HG03460 (cell line): Measurements from ENCODE around the gene MEP1A.
"Not testable (repeated sequence)": the region's sequence is repeated elsewhere in the genome, so short reads cannot be mapped to it uniquely, and the experiment has no call there.

Experiments used
- ATAC-seq: cut with Tn5 transposase; IDR thresholded peaks from one replicate; pipeline ENCODE4 v1.9.1; 2021; ENCODE audit not compliant: unreplicated experiment

The MEP1A gene

GRCh38 chr6:46774736-46775135 lies 18.5 kb upstream of the MEP1A start:
- ATAC-seq, result not testable (repeated sequence)

DNA sequence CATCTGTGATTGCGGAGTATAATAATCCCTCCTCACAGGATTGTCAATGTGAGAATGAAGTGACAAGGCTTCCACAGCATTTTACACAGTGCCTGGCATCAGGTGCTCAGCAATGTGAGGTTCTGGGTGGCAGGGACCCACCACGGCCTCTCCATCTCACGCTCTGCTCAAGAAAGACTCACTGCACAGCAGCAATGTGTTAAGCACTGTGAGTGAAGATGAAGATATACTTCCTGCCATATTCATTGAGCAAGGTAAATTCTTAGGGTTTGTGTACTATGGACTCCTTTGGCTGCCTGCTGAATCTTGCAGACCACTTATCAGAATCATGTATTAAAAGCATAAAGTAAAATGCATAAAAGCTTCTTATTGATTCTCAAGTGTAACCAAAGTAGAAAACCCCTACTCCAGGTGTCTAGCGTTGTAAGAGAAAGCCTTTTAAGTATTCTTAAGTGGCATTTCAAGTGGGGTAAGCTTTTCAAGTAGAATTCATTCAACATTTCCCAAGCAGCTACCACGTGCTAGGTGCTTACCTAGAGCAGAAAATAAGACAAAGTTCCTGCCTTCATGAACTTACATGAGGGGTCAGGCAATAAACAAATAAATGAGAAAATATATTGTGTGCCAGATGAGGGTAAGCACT lies 17.0 kb upstream of the MEP1A start:
- ATAC-seq, result no peak

GRCh38 chr6:46777476-46778346 lies 15.5 kb upstream of the MEP1A start:
- ATAC-seq, result no peak

GRCh38 chr6:46781478-46782378 lies 11.5 kb upstream of the MEP1A start:
- ATAC-seq, result no peak

DNA sequence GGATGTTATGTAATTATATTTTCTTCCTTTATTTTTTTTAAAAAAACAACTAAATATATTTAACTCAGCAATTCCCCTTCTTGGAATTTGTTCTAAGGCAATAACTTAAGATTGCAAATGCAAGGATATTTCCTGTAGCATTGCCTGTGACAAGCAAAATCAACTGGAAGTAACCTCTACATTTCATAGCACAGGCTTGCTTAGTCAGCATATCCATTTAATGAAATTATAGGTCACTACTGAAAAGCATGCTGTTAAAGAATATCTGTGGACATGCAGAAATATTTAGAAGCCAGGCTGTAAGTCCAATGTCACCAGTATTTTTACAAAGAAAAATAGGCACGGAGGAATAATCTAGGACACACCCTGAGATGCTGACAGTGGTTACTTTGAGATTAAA lies 8.7 kb upstream of the MEP1A start:
- no peak for ATAC-seq

- no peak for ATAC-seq
Observed at GRCh38 chr6:46787871-46788540, 5.2 kb upstream of the MEP1A start.

DNA sequence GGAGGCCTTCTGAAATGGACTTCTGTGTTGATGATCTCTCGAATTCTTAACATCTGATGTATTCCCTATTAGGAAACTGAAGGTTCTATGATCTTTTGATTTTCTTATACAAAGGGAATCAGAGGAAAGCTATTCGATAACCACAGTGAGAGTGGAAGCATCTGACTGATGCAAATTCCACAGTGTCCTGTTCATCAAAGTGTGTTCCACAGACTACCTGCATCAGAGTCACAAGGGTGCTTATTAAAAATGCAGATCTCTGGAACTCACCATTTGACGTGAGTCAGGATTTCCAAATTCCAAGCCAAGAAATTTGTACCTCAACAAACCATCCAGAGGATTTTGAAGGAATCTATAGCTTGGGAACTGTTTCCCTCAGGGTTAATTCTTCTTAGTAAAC lies 4.4 kb upstream of the MEP1A start:
- no peak for ATAC-seq

DNA sequence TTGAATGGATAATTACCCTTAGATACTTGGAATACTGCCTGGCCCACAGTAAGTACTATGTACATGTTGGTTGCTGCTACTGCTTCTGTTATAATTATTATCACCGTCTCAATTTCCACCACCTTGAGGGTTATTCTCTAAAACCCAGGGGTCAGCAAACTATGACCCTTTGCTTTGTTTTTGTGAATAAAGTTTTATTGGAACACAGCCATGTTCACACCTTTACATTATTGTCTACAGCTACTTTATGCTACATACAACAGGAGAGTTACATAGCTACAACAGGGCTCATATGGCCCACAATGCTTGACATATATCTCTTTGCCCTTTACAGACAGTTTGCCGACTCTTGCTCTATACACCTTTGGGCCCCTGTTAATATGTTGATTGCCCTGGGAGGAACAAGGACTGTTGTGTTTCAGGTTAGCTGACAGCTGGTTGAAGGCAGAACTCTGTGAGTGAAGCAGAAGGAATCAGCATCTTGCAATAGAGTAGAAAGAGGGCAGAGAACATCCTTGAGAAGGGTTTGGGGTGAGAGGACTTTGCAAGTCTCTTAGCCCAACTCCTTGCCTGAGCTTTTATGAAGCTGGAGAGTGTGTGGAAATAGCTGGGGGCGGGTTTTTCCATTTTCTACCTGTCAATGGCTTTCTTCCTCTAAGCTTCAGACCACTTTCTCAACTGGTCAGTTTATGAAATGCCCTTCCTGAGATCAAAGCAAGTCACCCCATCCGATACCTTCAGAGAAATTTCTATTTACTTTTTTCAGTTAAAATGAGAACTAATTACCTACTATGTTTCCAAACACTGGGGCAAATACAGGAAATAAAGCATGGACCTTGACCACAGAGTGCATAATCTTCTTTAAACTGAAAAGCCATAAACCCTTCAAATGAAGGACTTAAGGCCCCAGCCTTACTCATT lies 3.5 kb upstream of the MEP1A start:
- no peak for ATAC-seq

DNA sequence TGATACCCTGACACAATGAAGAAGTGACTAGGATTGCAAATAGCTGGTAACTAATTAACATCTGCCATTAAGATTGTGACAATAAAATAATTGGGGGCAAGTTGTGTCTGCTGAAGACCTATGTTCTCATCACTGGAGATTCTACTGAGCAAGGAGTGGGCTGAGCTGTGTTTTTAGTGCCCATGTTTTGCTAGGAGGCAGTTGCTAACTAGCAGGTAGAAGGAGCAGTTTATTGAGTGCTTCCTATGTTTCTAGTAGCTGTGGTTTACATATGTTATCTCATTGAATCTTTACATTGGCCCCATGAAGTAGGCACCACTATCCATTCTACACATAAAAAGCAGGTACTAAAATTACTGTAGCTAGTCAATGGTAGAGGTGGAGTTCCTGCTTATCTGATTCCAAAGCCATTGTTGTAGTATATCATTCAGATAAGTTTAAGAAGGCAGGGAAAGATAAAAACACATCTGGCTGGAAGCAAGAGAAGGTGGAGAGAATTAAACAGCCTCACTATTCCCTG lies 2.8 kb upstream of the MEP1A start:
- no peak for ATAC-seq

DNA sequence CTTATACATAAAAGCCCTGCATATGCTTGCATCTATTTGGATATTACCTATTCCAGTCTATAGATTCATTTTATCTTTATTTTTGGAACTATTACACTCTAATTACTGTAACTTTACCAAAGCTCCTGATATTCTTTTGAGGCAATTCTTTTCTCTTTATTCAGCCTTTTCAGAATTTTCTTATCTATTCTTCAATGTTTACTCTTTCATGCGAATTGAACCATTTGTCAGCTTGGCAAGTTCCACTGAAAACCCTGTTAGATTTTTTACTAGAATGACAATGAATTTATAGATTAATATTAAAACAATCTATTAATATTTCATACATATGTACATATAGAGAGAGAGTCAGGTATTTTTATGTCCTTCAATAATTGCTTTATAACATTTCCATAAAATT lies 554 bp upstream of the MEP1A start:
- ATAC-seq, result no peak

GRCh38 chr6:46794068-46794467 lies 879 bp downstream of the MEP1A start:
- ATAC-seq, result no peak

DNA sequence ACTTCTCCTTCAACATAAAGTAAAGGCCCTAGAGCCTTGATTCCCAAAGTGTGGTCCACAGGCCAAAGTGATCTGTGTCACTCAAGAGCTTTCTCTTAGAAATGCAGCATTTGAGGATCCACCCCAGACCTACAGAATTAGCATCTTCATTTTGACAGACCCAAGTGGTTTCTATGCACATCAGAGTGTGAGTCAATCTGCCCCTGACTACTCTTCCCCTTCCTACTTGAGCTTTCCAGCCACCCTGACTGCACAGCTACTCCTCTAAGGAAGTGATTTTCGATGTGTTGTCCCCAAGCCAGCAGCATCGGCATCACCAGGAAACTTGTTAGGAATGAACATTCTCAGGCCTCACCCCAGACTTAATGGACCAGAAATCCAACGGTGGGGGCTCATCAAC lies 2.6 kb downstream of the MEP1A start:
- no peak for ATAC-seq

DNA sequence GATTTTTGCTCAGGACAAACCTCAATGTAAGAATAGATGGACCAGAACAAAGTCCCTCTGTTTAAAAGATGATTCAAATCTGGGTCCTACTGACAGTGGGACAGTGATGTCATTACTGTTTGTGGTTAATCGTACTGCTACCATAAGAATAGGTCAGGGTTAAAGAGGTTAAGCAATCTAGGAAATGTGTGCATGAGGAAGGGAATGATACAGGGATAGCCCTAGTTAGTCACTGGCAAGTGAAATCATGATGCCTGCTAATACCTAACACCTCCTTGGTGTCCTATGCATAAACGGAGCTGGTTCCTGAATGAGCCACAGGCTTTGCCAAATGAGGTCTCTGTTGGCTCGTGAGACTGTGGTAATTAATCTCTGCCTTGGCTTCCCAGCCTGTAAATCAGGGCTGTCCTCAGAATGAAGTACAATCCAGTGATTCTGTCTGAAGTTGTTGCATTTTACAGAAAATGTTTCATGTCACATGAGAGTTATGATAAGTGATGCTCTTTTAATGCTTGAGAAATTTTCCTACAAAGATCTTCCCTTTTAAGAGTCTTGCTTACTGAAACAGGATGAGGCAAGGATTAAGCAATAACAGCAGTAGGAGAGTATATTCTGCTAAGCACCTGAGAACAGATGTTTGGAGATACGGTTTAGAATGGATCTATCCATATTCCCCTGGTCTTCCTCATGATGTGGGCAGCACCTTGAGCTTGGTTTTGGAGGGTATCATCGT lies 3.8 kb downstream of the MEP1A start:
- ATAC-seq, result no peak

- ATAC-seq, result no peak
Observed at GRCh38 chr6:46799657-46800056, 6.5 kb downstream of the MEP1A start.

DNA sequence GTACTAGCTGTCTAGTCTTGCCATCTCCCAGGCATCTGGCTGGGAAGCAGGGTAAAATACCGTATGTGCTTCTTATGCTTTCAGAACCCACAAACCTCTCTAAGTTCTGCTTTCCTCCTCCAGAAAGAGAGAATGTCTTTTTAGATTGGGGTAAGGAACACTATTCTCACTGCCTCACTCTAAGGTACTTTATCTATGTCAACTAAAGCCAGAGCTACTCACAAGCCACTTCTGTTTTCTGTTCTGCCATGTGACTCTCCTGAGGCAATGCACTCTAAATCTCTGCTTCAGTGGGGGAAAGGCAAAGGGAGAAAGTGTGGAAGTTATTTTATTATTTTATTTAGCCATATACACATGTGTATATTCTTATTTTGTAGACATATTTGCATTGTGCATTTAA lies 15.6 kb downstream of the MEP1A start:
- ATAC-seq, result no peak

- no peak for ATAC-seq
Observed at GRCh38 chr6:46815130-46815529, 21.9 kb downstream of the MEP1A start.

DNA sequence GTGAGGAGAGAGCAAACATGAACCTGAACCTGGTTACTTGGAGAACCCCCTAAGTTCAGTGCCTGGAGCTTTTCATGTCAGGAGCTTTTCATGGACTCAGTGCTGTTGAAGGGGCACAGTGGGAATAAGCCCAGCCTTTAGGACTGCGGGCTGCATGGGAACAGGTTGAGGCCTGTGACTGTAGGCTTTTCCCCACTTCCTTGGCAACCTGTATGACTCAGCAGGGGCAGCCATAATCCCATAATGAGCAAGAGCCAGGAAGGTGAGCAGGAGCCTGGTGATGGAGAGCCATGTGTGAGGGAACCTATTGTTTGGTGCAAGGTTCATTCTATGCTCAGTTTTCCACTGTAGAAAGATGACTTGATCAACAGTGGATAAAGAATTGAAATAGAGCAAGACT lies 23.4 kb downstream of the MEP1A start:
- no peak for ATAC-seq

GRCh38 chr6:46819561-46819960 lies 26.4 kb downstream of the MEP1A start:
- ATAC-seq, result no peak

- ATAC-seq, result no peak
Observed at GRCh38 chr6:46821458-46821881, 28.3 kb downstream of the MEP1A start.
